ENCODE data around the gene HAO1. TPM values are rescaled to one million over a fixed set of nuclear protein-coding genes. Genes with fewer than 3 reads are reported as not detected.

HAO1 gene
- total and polyA plus RNA-seq, 2 donors (not counting 3 experiments of a cell fraction or from before 2014, with no cell fraction given), result not detected

DNA sequence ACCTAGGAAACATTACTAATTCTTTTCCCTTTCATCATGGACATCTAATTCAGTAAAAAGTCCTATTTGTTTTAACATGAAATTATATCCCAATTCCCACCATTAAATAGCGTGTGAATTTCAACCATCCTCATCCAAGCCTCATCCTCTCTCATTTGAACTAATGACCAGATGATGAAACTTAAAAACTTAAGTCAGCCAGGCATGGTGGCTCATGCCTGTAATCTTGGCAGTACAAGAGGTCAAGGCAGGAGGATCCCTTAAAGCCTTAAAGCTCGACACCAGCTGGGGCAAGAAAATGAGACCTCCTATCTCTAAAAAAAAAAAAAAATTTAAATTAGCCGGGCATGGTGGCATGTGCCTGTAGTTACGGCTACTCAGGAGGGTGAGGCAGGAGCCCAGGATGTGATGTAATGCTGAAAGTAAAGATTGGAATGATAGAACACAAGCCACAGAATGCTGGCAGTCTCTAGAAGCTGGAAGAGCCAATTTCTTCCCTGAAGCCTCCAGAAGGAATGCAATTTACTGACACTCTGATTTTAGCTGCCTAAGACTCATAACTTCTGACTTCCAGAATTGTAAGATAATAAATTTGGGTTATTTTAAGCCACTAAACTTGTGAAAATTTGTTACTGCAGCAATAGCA is 27.1 kb upstream of the HAO1 start:
- POLR2A ChIA-PET, result no interaction called here
- no peaks in the 10 kb centered on the region for H3K36me3 ChIP-seq (ENCODE audit: control insufficient read depth in 2 of 2, extremely low read depth in 1 of 2, insufficient read depth in 2 of 2, low read length in 2 of 2)

More for the DNA sequence above, 27.1 kb upstream of the HAO1 start:
- Histone ChIP-seq H3K79me2 (ENCODE audit: control insufficient read depth, insufficient read depth, low read length) (no peaks in the 10 kb centered on the region), H4K20me1 (replicated peaks; ENCODE audit: control insufficient read depth, extremely low read depth, insufficient read depth, low read length) (no peaks in the 10 kb centered on the region), H3K9me1 (replicated peaks; ENCODE audit: control insufficient read depth, extremely low read depth, insufficient read depth, low read length) (no peaks in the 10 kb centered on the region), H3K9me3 (replicated peaks; ENCODE audit: control insufficient read depth, insufficient read depth, low read length) (no peaks in the 10 kb centered on the region), H3K4me2 (ENCODE audit: insufficient read depth, low read length) (no peak overlapping the region), H2AFZ (ENCODE audit: low read depth, low read length) (no peak overlapping the region), H3K4me1 (ENCODE audit: control insufficient read depth, extremely low read depth, insufficient read depth, low read length) (no peaks in the 10 kb centered on the region), H3K4me3 (replicated peaks in 1 of 3; ENCODE audit: insufficient read depth in 1 of 3, low read depth in 1 of 3, low read length in 3 of 3) (no peak overlapping the region), H3K27ac (ENCODE audit: insufficient read depth, low read depth, low read length) (no peak overlapping the region), H3K9ac (replicated peaks; ENCODE audit: extremely low read depth, insufficient read depth, low read length) (no peak overlapping the region), H3K27me3 (ENCODE audit: control insufficient read depth in 2 of 2, insufficient read depth in 2 of 2, low read length in 2 of 2) (no peaks in the 10 kb centered on the region)
- intact Hi-C loops (cut with micrococcal nuclease) (no loop called here), dilution Hi-C loops (cut with MboI; ENCODE audit: extremely low pct_ligation_motif_present, low sequenced_read_pairs) (no loop called here)
- TF ChIP-seq POLR2AphosphoS5 (IDR thresholded peaks at IDR 0.05; ENCODE audit: insufficient read depth, low read depth, low read length) (no peak), JUN (IDR thresholded peaks at IDR 0.05; ENCODE audit: borderline replicate concordance, insufficient read depth, insufficient read length, low read depth) (no peak), MAX (IDR thresholded peaks at IDR 0.05; ENCODE audit: insufficient read depth, insufficient read length) (no peak), MYC (IDR thresholded peaks at IDR 0.05; ENCODE audit: low read depth, low read length) (no peak), FOS (IDR thresholded peaks at IDR 0.05; ENCODE audit: borderline replicate concordance, insufficient read depth, low read length) (no peak), EZH2 (IDR thresholded peaks at IDR 0.05; ENCODE audit: borderline replicate concordance, low read depth, low read length, severe bottlenecking) (no peak), GATA2 (IDR thresholded peaks at IDR 0.05; ENCODE audit: insufficient read depth, insufficient read length, low read depth, low read length) (no peak), POLR2A (IDR thresholded peaks at IDR 0.05; ENCODE audit: low read depth, low read length) (no peak)
- TF ChIP-seq, protein P1, sequence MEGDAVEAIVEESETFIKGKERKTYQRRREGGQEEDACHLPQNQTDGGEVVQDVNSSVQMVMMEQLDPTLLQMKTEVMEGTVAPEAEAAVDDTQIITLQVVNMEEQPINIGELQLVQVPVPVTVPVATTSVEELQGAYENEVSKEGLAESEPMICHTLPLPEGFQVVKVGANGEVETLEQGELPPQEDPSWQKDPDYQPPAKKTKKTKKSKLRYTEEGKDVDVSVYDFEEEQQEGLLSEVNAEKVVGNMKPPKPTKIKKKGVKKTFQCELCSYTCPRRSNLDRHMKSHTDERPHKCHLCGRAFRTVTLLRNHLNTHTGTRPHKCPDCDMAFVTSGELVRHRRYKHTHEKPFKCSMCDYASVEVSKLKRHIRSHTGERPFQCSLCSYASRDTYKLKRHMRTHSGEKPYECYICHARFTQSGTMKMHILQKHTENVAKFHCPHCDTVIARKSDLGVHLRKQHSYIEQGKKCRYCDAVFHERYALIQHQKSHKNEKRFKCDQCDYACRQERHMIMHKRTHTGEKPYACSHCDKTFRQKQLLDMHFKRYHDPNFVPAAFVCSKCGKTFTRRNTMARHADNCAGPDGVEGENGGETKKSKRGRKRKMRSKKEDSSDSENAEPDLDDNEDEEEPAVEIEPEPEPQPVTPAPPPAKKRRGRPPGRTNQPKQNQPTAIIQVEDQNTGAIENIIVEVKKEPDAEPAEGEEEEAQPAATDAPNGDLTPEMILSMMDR (IDR thresholded peaks at IDR 0.05; ENCODE audit: extremely low read depth in 1 of 2, insufficient read depth in 1 of 2, low read depth in 1 of 2, low read length in 2 of 2), result no peak
- BruUV-seq (replicated peaks), result no TSS peak
- CTCF ChIA-PET, result interaction anchor here (1.5 to 3.2 kb wide), 4 partner anchors 11 to 755 kb away, joined by 7 to 15 read pairs (median 8); no protein-coding TSS in a partner anchor
- FAIRE-seq (no peak), DNase-seq (ENCODE audit: low read depth, low spot score) (no peak)

Data from endothelial cell of umbilical vein (primary cell).